ENCODE data around the gene ZNF516. TPM values are rescaled to one million over a fixed set of nuclear protein-coding genes. Genes with fewer than 3 reads are reported as not detected.

Gene ZNF516
- total RNA-seq, 2 experiments from 2014 or later, result 2.5 to 3.3 TPM

GRCh38 chr18:76348267-76349066, 146.6 kb downstream of the ZNF516 start:
- Mint-ChIP-seq H3K27me3 (ENCODE audit: low read depth) (no peaks in the 10 kb centered on the region), H3K27ac (no peak overlapping the region), H3K9me3 (ENCODE audit: insufficient read depth) (no peaks in the 10 kb centered on the region), H3K36me3 (ENCODE audit: low read depth) (no peaks in the 10 kb centered on the region), H3K4me1 (ENCODE audit: low read depth) (peaks cover 3% of the 10 kb centered on the region), H3K4me3 (no peak overlapping the region)
- ATAC-seq (peak; percentile 19), DNase-seq (peak; percentile 19)
- POLR2A ChIA-PET, result interaction anchor here (0.6 kb wide), 1 partner anchor 1230 kb away, joined by 3 read pairs; no protein-coding TSS in a partner anchor
- CTCF ChIA-PET, result interaction anchor here (1.2 kb wide), 1 partner anchor 32 kb away, joined by 3 read pairs; no protein-coding TSS in a partner anchor

- H3K27me3 Mint-ChIP-seq (ENCODE audit: low read depth), result no peaks in the 10 kb centered on the region
- H3K4me3 Mint-ChIP-seq, result no peak overlapping the region
- H3K27ac Mint-ChIP-seq, result no peak overlapping the region
- no peaks in the 10 kb centered on the region for H3K9me3 Mint-ChIP-seq (ENCODE audit: insufficient read depth)
- CTCF ChIA-PET, result no interaction called here
- DNase-seq (no peak), ATAC-seq (no peak)
- POLR2A ChIA-PET, result no interaction called here
- H3K4me1 Mint-ChIP-seq (ENCODE audit: low read depth), result peaks cover 3% of the 10 kb centered on the region
- H3K36me3 Mint-ChIP-seq (ENCODE audit: low read depth), result no peaks in the 10 kb centered on the region
These were observed 147.7 kb downstream of the ZNF516 start for GRCh38 chr18:76347341-76347740.

GRCh38 chr18:76346490-76347130, 148.4 kb downstream of the ZNF516 start:
- no peak overlapping the region for H3K27ac Mint-ChIP-seq
- no peaks in the 10 kb centered on the region for H3K9me3 Mint-ChIP-seq (ENCODE audit: insufficient read depth)
- H3K36me3 Mint-ChIP-seq (ENCODE audit: low read depth), result no peaks in the 10 kb centered on the region
- peaks cover 3% of the 10 kb centered on the region for H3K4me1 Mint-ChIP-seq (ENCODE audit: low read depth)
- ATAC-seq (no peak), DNase-seq (peak; percentile 6)
- ChIA-PET CTCF (no interaction called here), POLR2A (no interaction called here)
- H3K4me3 Mint-ChIP-seq, result no peak overlapping the region
- H3K27me3 Mint-ChIP-seq (ENCODE audit: low read depth), result no peaks in the 10 kb centered on the region

- ChIA-PET POLR2A (no interaction called here), CTCF (no interaction called here)
These were observed 149.1 kb downstream of the ZNF516 start for GRCh38 chr18:76345901-76346300.

GRCh38 chr18:76343938-76344569, 151.0 kb downstream of the ZNF516 start:
- peaks cover 1% of the 10 kb centered on the region for H3K4me1 Mint-ChIP-seq (ENCODE audit: low read depth)

More at GRCh38 chr18:76345901-76346300, 149.1 kb downstream of the ZNF516 start:
- Mint-ChIP-seq H3K4me1 (ENCODE audit: low read depth) (peaks cover 3% of the 10 kb centered on the region), H3K27ac (no peak overlapping the region), H3K36me3 (ENCODE audit: low read depth) (no peaks in the 10 kb centered on the region), H3K27me3 (ENCODE audit: low read depth) (no peaks in the 10 kb centered on the region), H3K4me3 (no peak overlapping the region), H3K9me3 (ENCODE audit: insufficient read depth) (no peaks in the 10 kb centered on the region)
- no peak for ATAC-seq
- DNase-seq, result peak; percentile 10

GRCh38 chr18:76340410-76340809, 154.6 kb downstream of the ZNF516 start:
- POLR2A ChIA-PET, result no interaction called here
- no peaks in the 10 kb centered on the region for H3K4me1 Mint-ChIP-seq (ENCODE audit: low read depth)
- no peaks in the 10 kb centered on the region for H3K9me3 Mint-ChIP-seq (ENCODE audit: insufficient read depth)
- CTCF ChIA-PET, result no interaction called here
- ATAC-seq, result no peak
- H3K27me3 Mint-ChIP-seq (ENCODE audit: low read depth), result no peaks in the 10 kb centered on the region
- no peaks in the 10 kb centered on the region for H3K36me3 Mint-ChIP-seq (ENCODE audit: low read depth)
- H3K27ac Mint-ChIP-seq, result no peak overlapping the region
- H3K4me3 Mint-ChIP-seq, result no peak overlapping the region
- no peak for DNase-seq

More at GRCh38 chr18:76343938-76344569, 151.0 kb downstream of the ZNF516 start:
- Mint-ChIP-seq H3K27ac (no peak overlapping the region), H3K36me3 (ENCODE audit: low read depth) (no peaks in the 10 kb centered on the region), H3K9me3 (ENCODE audit: insufficient read depth) (no peaks in the 10 kb centered on the region), H3K27me3 (ENCODE audit: low read depth) (no peaks in the 10 kb centered on the region), H3K4me3 (no peak overlapping the region)
- POLR2A ChIA-PET, result no interaction called here
- no peak for DNase-seq
- no peak for ATAC-seq
- CTCF ChIA-PET, result no interaction called here

- Mint-ChIP-seq H3K36me3 (ENCODE audit: low read depth) (no peaks in the 10 kb centered on the region), H3K27me3 (ENCODE audit: low read depth) (no peaks in the 10 kb centered on the region), H3K4me3 (no peak overlapping the region), H3K4me1 (ENCODE audit: low read depth) (no peaks in the 10 kb centered on the region), H3K9me3 (ENCODE audit: insufficient read depth) (no peaks in the 10 kb centered on the region), H3K27ac (no peak overlapping the region)
- POLR2A ChIA-PET, result no interaction called here
- DNase-seq (no peak), ATAC-seq (no peak)
- CTCF ChIA-PET, result no interaction called here
These were observed 155.8 kb downstream of the ZNF516 start for GRCh38 chr18:76339246-76339620.

GRCh38 chr18:76338619-76339245, 156.3 kb downstream of the ZNF516 start:
- H3K27ac Mint-ChIP-seq, result no peak overlapping the region
- DNase-seq (no peak), ATAC-seq (no peak)
- no peaks in the 10 kb centered on the region for H3K27me3 Mint-ChIP-seq (ENCODE audit: low read depth)
- ChIA-PET POLR2A (no interaction called here), CTCF (no interaction called here)
- no peaks in the 10 kb centered on the region for H3K36me3 Mint-ChIP-seq (ENCODE audit: low read depth)
- H3K9me3 Mint-ChIP-seq (ENCODE audit: insufficient read depth), result no peaks in the 10 kb centered on the region
- H3K4me3 Mint-ChIP-seq, result no peak overlapping the region
- H3K4me1 Mint-ChIP-seq (ENCODE audit: low read depth), result no peaks in the 10 kb centered on the region

GRCh38 chr18:76338088-76338487, 157.0 kb downstream of the ZNF516 start:
- Mint-ChIP-seq H3K9me3 (ENCODE audit: insufficient read depth) (no peaks in the 10 kb centered on the region), H3K27me3 (ENCODE audit: low read depth) (no peaks in the 10 kb centered on the region), H3K4me3 (no peak overlapping the region), H3K36me3 (ENCODE audit: low read depth) (no peaks in the 10 kb centered on the region), H3K27ac (no peak overlapping the region), H3K4me1 (ENCODE audit: low read depth) (no peaks in the 10 kb centered on the region)
- ATAC-seq (no peak), DNase-seq (no peak)
- ChIA-PET POLR2A (no interaction called here), CTCF (no interaction called here)

GRCh38 chr18:76335859-76336640, 159.0 kb downstream of the ZNF516 start:
- CTCF ChIA-PET, result no interaction called here
- H3K36me3 Mint-ChIP-seq (ENCODE audit: low read depth), result no peaks in the 10 kb centered on the region
- no peak overlapping the region for H3K4me3 Mint-ChIP-seq
- H3K27ac Mint-ChIP-seq, result no peak overlapping the region
- H3K9me3 Mint-ChIP-seq (ENCODE audit: insufficient read depth), result no peaks in the 10 kb centered on the region
- no peaks in the 10 kb centered on the region for H3K4me1 Mint-ChIP-seq (ENCODE audit: low read depth)
- peaks cover 4% of the 10 kb centered on the region for H3K27me3 Mint-ChIP-seq (ENCODE audit: low read depth)
- POLR2A ChIA-PET, result no interaction called here
- DNase-seq (no peak), ATAC-seq (no peak)

- no peak for ATAC-seq
- Mint-ChIP-seq H3K4me1 (ENCODE audit: low read depth) (peaks cover 6% of the 10 kb centered on the region), H3K36me3 (ENCODE audit: low read depth) (no peaks in the 10 kb centered on the region), H3K4me3 (no peak overlapping the region), H3K27me3 (ENCODE audit: low read depth) (peaks cover 9% of the 10 kb centered on the region), H3K9me3 (ENCODE audit: insufficient read depth) (peaks cover 11% of the 10 kb centered on the region), H3K27ac (no peak overlapping the region)
- CTCF ChIA-PET, result no interaction called here
- POLR2A ChIA-PET, result no interaction called here
- DNase-seq, result no peak
These were observed 166.9 kb downstream of the ZNF516 start for GRCh38 chr18:76328140-76328539.
